ENCODE measurements around the gene EMILIN2. TPM values are rescaled to one million over a fixed set of nuclear protein-coding genes. Genes with fewer than 3 reads are reported as not detected.

Gene EMILIN2
- total and polyA plus RNA-seq, 4 donors = 0.58 to 4.6 (median 1.8) TPM

- Histone ChIP-seq H3K9me3 (ENCODE audit: control insufficient read depth in 4 of 4, low read length in 3 of 4) (peaks cover 0 to 10% (median 2%) of the 10 kb centered on the region in 4 donors), H3K36me3 (ENCODE audit: control insufficient read depth in 4 of 4, insufficient read depth in 3 of 4, low read depth in 1 of 4, low read length in 3 of 4) (no peaks in the 10 kb centered on the region), H3K4me1 (ENCODE audit: control insufficient read depth in 4 of 4, insufficient read depth in 4 of 4, low read length in 3 of 4) (no peaks in the 10 kb centered on the region), H3K9ac (ENCODE audit: low read depth in 1 of 2, low read length in 2 of 2) (no peak overlapping the region), H3K4me3 (ENCODE audit: low read depth in 1 of 3, low read length in 3 of 3) (no peak overlapping the region), H3K27ac (ENCODE audit: low read depth in 1 of 2, low read length in 2 of 2) (no peak overlapping the region), H3K27me3 (ENCODE audit: control insufficient read depth in 4 of 4, insufficient read depth in 4 of 4, low read length in 3 of 4) (no peaks in the 10 kb centered on the region)
- no peak for DNase-seq (ENCODE audit: low spot score)
- TF ChIP-seq HNF4A (conservative IDR thresholded peaks at IDR 0.05) = no peak
- TF ChIP-seq FOXA2 (IDR thresholded peaks at IDR 0.05) = no peak
- TF ChIP-seq RXRA (IDR thresholded peaks at IDR 0.05) = no peak
- WGBS = 90% methylated on average over 2 of the region's 2 CpGs
These were observed 31.9 kb upstream of the EMILIN2 start for GRCh38 chr18:2814928-2815327.

DNA sequence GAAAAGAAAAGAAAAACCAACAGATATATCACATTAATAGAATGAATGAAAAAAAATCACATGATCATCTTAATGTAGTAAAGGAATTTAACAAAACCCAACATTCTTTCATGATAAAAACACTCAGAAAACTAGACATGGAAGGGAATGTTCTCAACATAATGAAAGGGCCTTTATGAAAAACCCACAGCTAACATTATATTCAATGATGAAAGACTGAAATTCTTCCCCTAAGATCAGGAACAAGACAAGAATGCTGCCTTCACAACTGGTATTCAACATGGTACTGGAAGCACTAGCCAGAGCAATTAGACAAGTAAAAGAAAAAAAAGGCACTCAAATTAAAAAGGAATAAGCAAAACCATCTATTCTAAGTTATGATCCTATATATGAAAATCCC, 28.5 kb upstream of the EMILIN2 start:
- Histone ChIP-seq H3K36me3 (ENCODE audit: control insufficient read depth in 4 of 4, insufficient read depth in 3 of 4, low read depth in 1 of 4, low read length in 3 of 4) (no peaks in the 10 kb centered on the region), H3K27ac (ENCODE audit: low read depth in 1 of 2, low read length in 2 of 2) (no peak overlapping the region), H3K4me3 (ENCODE audit: low read depth in 1 of 3, low read length in 3 of 3) (no peak overlapping the region), H3K9ac (ENCODE audit: low read depth in 1 of 2, low read length in 2 of 2) (no peak overlapping the region), H3K4me1 (ENCODE audit: control insufficient read depth in 4 of 4, insufficient read depth in 4 of 4, low read length in 3 of 4) (no peaks in the 10 kb centered on the region), H3K9me3 (ENCODE audit: control insufficient read depth in 4 of 4, low read length in 3 of 4) (peaks cover 0 to 6% (median 1%) of the 10 kb centered on the region in 4 donors), H3K27me3 (ENCODE audit: control insufficient read depth in 4 of 4, insufficient read depth in 4 of 4, low read length in 3 of 4) (no peaks in the 10 kb centered on the region)
- no peak for DNase-seq (ENCODE audit: low spot score)
- TF ChIP-seq, protein P1, sequence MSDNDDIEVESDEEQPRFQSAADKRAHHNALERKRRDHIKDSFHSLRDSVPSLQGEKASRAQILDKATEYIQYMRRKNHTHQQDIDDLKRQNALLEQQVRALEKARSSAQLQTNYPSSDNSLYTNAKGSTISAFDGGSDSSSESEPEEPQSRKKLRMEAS (IDR thresholded peaks at IDR 0.05) = no peak

- H3K27me3 ChIP-seq (ENCODE audit: control insufficient read depth in 4 of 4, insufficient read depth in 4 of 4, low read length in 3 of 4) = no peaks in the 10 kb centered on the region
- H3K4me3 ChIP-seq (ENCODE audit: low read depth in 1 of 3, low read length in 3 of 3) = no peak overlapping the region
- H3K27ac ChIP-seq (ENCODE audit: low read depth in 1 of 2, low read length in 2 of 2) = no peak overlapping the region
- H3K9ac ChIP-seq (ENCODE audit: low read depth in 1 of 2, low read length in 2 of 2) = no peak overlapping the region
- 94% methylated on average over 2 of the region's 2 CpGs for WGBS
- TF ChIP-seq RXRA (IDR thresholded peaks at IDR 0.05) = no peak
- TF ChIP-seq, protein P1 (IDR thresholded peaks at IDR 0.05) = no peak
- no peak for TF ChIP-seq YY1 (IDR thresholded peaks at IDR 0.05)
- TF ChIP-seq GABPA (IDR thresholded peaks at IDR 0.05 in 1 of 2, conservative IDR thresholded peaks at IDR 0.05 in 1 of 2) = no peak
- no peak for TF ChIP-seq HNF4A (conservative IDR thresholded peaks at IDR 0.05)
- TF ChIP-seq TAF1 (conservative IDR thresholded peaks at IDR 0.05) = no peak
- peaks cover 0 to 4% (median 0%) of the 10 kb centered on the region in 4 donors for H3K9me3 ChIP-seq (ENCODE audit: control insufficient read depth in 4 of 4, low read length in 3 of 4)
- H3K4me1 ChIP-seq (ENCODE audit: control insufficient read depth in 4 of 4, insufficient read depth in 4 of 4, low read length in 3 of 4) = no peaks in the 10 kb centered on the region
- no peaks in the 10 kb centered on the region for H3K36me3 ChIP-seq (ENCODE audit: control insufficient read depth in 4 of 4, insufficient read depth in 3 of 4, low read depth in 1 of 4, low read length in 3 of 4)
- DNase-seq (ENCODE audit: low spot score) = no peak
These were observed 25.1 kb upstream of the EMILIN2 start for GRCh38 chr18:2821695-2822094.

DNA sequence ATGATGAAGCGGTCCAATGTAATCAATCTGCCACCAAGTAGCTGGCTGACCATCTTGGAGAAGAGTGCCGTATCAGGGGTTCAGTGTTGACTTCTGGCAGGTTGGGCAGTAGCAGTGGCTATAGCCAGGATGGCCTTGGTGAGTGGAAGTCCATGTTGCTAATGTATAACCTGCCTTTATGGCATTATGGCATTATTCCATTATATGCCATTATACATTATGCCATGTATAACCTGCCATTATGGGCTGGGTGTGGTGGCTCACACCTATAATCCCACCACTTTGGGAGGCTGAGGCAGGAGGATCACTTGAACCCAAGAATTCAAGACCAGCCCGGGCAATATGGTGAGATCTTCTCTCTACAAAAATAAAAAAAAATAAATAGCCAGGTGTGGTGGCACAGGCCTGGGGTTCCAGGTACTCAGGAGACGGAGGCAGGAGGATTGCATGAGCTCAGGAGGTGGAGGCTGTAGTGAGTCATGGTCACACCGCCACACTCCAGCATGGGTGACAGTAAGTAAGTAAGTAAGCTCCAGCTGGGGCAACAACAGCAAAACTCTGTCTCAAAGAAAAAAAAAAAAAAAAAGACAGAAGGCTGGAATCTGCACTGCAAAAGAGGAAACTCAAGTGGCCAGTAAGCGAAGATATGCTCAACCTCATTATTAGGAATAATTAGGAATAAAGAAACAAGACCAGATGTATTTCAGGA, 24.4 kb upstream of the EMILIN2 start:
- Histone ChIP-seq H3K4me1 (ENCODE audit: control insufficient read depth in 4 of 4, insufficient read depth in 4 of 4, low read length in 3 of 4) (no peaks in the 10 kb centered on the region), H3K27ac (ENCODE audit: low read depth in 1 of 2, low read length in 2 of 2) (no peak overlapping the region), H3K36me3 (ENCODE audit: control insufficient read depth in 4 of 4, insufficient read depth in 3 of 4, low read depth in 1 of 4, low read length in 3 of 4) (no peaks in the 10 kb centered on the region), H3K27me3 (ENCODE audit: control insufficient read depth in 4 of 4, insufficient read depth in 4 of 4, low read length in 3 of 4) (no peaks in the 10 kb centered on the region), H3K4me3 (ENCODE audit: low read depth in 1 of 3, low read length in 3 of 3) (no peak overlapping the region), H3K9me3 (ENCODE audit: control insufficient read depth in 4 of 4, low read length in 3 of 4) (peaks cover 0 to 4% (median 0%) of the 10 kb centered on the region in 4 donors), H3K9ac (ENCODE audit: low read depth in 1 of 2, low read length in 2 of 2) (no peak overlapping the region)
- no peak for DNase-seq (ENCODE audit: low spot score)
- WGBS = 96% methylated on average over 6 of the region's 6 CpGs
- TF ChIP-seq HNF4A (conservative IDR thresholded peaks at IDR 0.05) (no peak), FOXA1 (IDR thresholded peaks at IDR 0.05) (no peak), REST (IDR thresholded peaks at IDR 0.05) (no peak), JUND (IDR thresholded peaks at IDR 0.05) (no peak), FOXA2 (IDR thresholded peaks at IDR 0.05) (no peak), RAD21 (IDR thresholded peaks at IDR 0.05) (no peak)
